ENCODE results near the gene SIGMAR1.

DNA sequence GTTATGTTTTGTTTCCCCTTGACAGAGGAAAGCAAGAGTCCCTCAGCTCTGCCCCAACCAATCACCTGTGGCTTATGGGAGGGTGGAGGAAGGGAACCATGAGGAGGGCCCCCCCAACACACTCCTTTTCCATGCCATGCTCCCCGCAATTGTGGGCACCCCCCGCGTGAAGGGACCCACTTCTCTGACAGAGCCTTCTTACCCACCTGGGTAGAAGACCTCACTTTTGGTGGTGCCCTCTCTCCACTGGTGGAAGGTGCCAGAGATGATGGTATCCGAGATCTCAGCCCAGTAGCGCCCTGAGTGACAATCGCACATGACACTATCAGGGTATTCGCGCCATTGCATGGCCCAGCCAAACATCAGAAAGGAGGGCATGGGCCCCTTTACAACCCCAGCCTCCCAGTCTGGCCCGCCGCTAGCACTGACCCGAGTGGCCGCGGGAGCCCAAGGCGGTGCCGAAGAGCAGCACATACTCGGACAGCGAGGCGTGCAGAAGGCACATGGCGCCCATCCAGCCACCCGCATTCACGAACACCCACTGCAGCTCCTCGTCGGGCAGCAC lies 714 bp downstream of the SIGMAR1 start:
- TF ChIP-seq CTCF (IDR thresholded peaks at IDR 0.05): no peak
- TF ChIP-seq POLR2A (IDR thresholded peaks at IDR 0.05): no peak
